Non-pigmented ciliary epithelial cell (primary cell): Measurements from ENCODE around the gene SOWAHC.
"Not testable (repeated sequence)": the region's sequence is repeated elsewhere in the genome, so short reads cannot be mapped to it uniquely, and the experiment has no call there.

Experiments used
- DNase-seq: peaks from one replicate; pipeline ENCODE4 v3.0.0-alpha.2; 2010; ENCODE audit warnings: low read depth

SOWAHC gene

GRCh38 chr2:109616184-109616583 lies 2.0 kb downstream of the SOWAHC start:
- DNase-seq = no peak

GRCh38 chr2:109619032-109619615 lies 5.0 kb downstream of the SOWAHC start:
- DNase-seq = no peak

- no peak for DNase-seq
Observed at GRCh38 chr2:109623297-109623696, 9.1 kb downstream of the SOWAHC start.

- DNase-seq = no peak
Observed at GRCh38 chr2:109623923-109624322, 9.8 kb downstream of the SOWAHC start.

DNA sequence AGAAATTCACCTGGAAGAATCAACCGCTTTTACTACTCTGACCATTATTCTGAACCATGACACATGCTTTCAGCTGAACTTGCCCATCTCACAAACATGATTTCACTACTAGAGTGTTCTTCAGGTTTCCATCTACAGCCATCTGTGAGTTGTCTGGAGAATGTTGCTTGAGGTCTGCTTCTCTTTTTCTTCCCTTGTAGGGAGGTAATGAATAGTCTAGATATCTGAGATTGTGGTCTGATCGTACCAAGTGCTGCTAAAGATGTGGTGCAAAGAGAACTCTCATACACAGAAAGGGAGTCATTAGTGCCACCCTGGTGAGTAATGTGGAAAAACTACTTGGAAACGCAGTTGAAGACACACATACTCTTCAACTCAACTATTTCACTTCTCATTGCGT lies 10.2 kb downstream of the SOWAHC start:
- DNase-seq = no peak

- not testable (repeated sequence) for DNase-seq
Observed at GRCh38 chr2:109628321-109628720, 14.2 kb downstream of the SOWAHC start.

DNA sequence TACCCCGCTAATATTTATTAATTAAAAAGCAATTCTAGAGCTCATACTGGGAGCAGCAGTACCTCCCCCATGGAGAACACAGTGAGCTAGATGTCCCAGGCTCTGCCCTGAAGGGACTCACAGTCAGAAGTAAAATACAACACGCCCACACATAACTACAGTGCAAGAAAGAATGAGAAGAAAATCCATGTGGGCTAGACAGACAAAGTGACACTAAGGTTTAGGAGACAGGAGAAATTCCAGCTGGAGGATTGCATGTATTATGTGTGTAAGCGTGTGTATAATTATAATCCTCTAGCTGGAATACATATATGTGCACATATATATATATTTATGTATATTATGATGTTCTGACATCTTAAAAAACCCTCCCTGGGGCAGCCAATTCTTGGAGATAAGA lies 15.7 kb downstream of the SOWAHC start:
- DNase-seq = no peak

DNA sequence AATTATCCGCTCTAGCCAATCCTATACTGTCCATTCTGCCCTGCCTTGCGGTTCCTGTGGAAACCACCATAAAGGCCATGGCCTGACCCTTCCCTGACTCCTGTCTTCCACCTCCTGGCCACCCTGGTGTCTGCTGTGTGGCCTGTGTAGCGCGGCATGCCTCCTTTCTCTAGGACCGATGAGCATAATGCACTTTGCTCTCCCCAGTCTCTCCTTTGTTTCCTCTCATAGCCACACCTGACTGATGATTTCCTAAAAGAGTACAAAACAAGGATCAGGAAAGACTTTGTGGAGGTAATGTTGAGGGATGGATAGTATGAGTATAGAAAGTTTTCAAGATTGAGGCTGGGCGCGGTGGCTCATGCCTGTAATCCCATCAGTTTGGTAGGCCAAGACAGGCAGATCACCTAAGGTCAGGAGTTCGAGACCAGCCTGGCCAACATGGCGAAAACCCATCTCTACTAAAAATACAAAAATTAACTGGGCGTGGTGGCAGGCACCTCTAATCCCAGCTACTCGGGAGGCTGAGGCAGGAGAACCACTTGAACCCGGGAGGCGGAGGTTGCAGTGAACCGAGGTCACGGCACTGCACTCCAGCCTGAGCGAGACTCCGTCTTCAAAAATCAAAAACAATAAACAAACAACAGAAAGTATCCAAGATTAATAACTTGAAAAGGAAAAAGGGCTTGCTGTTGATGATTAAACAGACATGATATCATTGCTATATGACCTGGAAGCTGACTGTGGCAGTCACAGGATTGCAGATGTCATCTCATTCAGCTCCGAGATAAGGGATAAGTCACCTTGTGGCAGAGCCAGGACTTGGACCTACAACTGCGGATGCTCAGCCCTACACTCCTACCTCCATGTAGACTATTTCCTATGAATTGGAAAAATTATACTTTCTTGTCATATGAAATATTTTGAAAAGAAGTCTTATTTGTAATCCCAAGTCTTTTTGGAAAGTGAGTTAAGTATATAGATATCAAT lies 16.6 kb downstream of the SOWAHC start:
- DNase-seq = no peak

DNA sequence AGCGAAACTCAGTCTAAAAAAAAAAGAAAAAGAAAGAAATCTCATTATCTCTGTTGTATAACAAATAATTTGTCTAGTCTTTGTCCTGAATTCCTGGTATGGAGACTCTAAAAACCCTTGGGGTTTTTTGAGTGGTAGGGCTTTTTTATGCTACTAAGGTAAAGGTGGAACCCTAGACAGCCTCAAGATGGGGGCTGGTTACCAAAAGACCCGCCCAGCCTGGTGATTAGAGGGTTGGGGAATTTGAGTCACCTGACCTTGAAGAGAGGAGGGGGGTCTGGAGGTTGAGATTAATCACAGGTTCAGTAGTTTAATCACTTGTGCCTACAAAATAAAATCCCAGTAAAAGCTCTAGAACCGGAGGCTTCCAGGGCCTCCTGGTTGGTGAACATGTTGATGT lies 17.6 kb downstream of the SOWAHC start:
- DNase-seq = no peak

- DNase-seq = no peak
Observed at GRCh38 chr2:109632158-109632789, 18.1 kb downstream of the SOWAHC start.

GRCh38 chr2:109633284-109633961 lies 19.3 kb downstream of the SOWAHC start:
- DNase-seq = no peak

DNA sequence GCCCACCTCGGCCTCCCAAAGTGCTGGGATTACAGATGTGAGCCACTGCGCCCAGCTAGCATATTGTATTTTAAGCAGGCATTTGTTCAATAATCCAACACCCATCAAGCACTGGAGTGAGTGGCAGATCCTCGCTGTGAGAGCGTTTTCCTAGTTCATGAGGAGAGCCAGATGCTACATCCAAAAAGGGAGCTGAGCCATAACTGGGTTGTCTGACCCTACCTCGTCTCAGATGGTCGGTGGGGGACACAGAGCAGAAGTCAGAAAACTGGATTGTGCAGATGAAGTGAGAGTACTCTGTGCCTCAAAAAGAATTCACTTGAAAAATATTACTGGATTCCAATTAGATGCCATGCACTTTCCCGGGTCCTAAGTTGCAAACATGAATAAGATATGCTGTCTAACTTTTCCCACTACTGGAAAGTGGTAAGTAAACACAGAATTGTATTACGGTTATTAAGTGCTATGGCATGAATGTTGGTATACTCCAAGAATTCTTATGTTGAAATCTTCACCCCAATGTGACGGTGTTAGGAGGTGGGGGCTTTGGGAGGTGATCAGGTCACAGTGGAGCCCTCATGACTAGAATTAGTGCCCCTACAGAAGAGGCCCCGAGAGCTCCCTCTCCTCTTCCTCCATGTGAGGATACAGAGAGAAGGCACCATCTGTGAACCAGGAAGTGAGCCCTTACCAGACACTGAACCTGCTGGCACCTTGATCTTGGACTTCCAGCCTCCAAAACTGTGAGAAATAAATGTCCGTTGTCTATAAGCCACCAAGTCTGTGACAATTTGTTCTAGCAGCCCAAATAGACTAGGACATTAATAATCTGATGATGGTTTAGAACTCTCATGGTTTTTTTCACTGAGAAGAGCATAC lies 21.5 kb downstream of the SOWAHC start:
- no peak for DNase-seq

DNA sequence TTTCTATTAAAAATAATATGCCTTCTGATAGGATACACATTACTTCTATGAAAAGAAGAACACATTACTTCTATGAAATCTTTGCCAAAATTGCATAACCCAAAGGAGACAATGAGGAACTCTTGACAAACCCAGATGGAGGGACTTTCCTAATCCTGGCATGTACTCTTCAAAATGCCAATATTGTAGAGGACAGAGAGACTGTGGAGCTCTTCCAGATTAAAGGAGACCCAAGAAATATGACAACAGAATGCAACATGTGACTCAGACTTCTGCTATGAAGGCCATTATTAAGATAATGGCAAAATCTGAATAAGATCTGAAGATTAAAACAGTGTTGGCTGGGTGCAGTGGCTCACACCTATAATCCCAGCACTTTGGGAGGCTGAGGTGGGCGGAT lies 22.2 kb downstream of the SOWAHC start:
- no peak for DNase-seq

DNA sequence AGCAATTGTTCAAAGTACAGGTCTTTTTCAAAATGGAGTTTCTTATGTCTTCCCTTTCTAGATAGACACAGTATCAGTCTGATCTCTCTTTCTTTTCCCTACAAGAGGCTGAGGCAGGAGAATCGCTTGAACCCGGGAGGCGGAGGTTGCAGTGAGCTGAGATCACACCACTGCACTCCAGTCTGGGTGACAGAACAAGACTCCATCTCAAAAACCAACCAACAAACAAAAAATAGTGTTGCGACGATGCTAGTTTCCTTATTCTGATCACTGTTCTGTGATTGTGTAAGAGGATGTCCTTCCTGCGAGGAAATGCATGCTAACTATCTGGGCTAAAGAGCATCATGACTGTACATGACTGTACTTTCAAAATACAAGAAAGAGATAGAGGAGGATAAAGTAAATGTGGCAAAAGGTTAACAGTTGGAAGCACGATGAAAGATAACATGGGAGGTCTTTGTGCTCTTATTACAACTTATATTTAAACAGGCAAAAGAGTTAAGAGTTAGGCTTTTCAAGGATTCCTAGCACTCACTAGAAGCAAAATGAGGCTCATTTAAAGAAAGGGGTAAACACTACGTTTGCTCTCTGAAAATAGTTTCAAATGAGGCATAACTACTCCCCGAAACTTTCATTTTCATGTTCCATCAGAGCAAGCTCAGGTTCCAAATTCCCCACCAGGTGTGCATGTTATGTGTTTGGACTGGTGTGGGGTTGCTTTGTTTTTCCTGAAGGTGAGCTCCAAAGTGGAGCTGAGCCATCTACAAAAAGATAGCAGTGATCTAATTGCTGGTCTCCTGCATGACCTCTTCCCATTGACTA lies 23.8 kb downstream of the SOWAHC start:
- no peak for DNase-seq

GRCh38 chr2:109638795-109639194 lies 24.6 kb downstream of the SOWAHC start:
- DNase-seq = no peak

DNA sequence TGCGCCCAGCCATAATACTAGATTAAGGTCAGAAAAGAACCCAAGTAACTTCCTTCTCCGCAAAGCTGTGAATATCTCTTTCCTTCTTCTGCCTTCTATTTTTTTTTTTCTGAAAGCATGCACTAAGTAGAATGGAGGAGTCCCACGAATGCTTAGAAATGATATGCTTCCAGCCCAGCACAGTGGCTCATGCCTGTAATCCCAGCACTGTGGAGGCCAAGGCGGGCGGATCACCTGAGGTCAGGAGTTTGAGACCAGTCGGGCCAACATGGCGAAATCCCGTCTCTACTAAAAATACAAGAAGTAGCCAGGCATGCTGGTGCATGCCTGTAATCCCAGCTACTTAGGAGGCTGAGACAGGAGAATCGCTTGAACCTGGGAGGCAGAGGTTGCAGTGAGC lies 25.8 kb downstream of the SOWAHC start:
- not testable (repeated sequence) for DNase-seq

DNA sequence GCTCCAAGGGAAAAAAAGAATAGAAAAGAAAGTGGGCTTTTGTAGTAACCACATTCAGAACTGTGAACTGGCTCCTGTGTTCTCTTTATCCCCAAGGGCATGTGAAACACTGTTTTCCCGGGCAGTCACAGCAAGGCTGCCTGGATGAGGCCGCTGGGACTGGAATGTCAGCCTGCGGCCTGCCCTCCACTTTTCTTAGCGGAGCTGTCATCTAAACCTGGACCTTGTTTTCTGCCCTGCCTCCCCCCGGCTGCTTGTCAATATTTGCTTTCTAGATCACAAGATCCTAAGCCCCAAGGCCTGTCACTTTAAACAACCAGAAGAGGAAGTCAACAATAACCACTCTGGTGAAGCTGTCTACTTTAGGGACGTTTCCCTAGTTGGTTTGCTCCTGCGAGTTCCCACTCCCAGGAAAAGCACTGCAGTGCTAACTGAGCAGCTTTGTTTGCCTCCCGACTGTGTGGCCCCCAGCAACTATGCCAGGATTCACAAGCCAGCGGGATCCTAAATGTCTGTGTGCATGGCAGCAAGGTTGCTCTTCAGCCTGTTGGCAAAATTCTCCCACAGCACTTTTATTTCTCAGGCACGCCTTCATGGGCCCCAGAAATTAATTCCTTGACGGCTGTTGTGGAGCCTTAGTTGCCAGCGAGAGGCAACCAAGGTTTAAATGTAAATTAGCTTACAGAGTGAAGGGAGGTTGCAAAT lies 30.6 kb downstream of the SOWAHC start:
- DNase-seq = no peak

DNA sequence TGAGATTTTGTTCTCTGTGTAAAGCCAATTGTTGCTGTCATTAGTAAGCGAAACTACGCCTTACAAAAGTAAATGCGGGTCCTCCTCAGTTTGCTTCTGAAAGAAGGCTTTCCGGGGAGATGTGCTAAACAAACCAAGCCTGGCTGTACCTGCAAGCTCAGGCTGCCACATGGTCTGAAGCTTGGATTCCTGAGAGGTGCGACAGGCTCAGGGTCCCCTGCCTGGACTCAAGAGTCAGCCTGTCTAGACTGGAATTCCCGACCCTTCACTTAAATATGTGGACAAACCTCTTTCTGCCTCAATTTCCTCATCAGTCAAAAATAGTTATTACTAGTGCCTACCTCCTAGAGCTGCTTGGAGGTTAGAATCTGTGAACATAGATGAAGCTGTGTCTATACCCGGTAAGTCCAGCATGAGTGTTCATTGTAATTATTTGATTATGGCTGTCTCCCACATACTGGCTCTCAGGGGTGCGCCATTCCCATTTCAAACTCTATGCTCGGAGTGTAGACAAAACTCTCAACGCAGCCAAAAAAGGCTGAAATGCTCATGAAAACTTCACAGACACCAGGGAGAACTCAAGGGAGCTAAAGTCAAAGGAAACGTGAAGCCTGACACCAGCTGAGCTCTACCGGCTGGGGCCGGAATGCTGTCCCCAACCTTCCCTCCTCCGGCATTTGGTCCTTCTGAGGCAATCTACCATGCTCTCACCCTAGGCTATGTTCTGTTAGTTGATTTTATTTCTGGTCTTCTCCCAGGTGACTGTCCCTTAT lies 31.4 kb downstream of the SOWAHC start:
- DNase-seq = no peak

- DNase-seq = no peak
Observed at GRCh38 chr2:109646961-109647360, 32.8 kb downstream of the SOWAHC start.
